HFFc6 (cell line): Measurements from ENCODE around the gene CLEC14A. TPM values are rescaled to one million over a fixed set of nuclear protein-coding genes. Genes with fewer than 3 reads are reported as not detected.

Experiments
- DNase-seq: peaks from one replicate; pipeline ENCODE4 v3.0.0-alpha.2; 2018
- H3K27ac Mint-ChIP-seq: 2 replicates; pipeline ENCODE4 v1.8.0; 2020; ENCODE audit warnings: mild to moderate bottlenecking, mixed read lengths
- H3K27me3 Mint-ChIP-seq: 2 replicates; pipeline ENCODE4 v1.8.0; 2021; ENCODE audit warnings: mild to moderate bottlenecking, moderate library complexity, mixed read lengths; ENCODE audit not compliant: insufficient read depth
- H3K36me3 Mint-ChIP-seq: 2 replicates; pipeline ENCODE4 v1.8.0; 2021; ENCODE audit warnings: low read depth, mixed read lengths
- H3K4me1 Mint-ChIP-seq: 2 replicates; pipeline ENCODE4 v1.8.0; 2020; ENCODE audit warnings: low read depth, mixed read lengths
- H3K4me3 Mint-ChIP-seq: 2 replicates; pipeline ENCODE4 v1.8.0; 2020; ENCODE audit warnings: mild to moderate bottlenecking, moderate library complexity, mixed read lengths
- H3K9me3 Mint-ChIP-seq: 2 replicates; pipeline ENCODE4 v1.8.0; 2020; ENCODE audit warnings: mild to moderate bottlenecking, mixed read lengths
- total RNA-seq, 6 experiments: library from RNA; stranded (reverse); fragmentation: NEBNext Ultra II Directional; extraction: Animal tissue kit (Norgen Biotek cat#: 25700); gene quantifications; 2 replicates in 1 of 6; 3 replicates in 5 of 6; pipeline ENCODE4 v1.2.3, GENCODE V29; 2021
- TF ChIP-seq, protein P1 (sequence below): fragments of 200-600 bp; sonication (generic); IDR thresholded peaks from 2 replicates; pipeline ENCODE4 v1.5.0; 2021; ENCODE audit warnings: antibody characterized with exemption, mild to moderate bottlenecking

The CLEC14A gene
- total RNA-seq, 6 experiments from 2014 or later, result 0.08 to 0.12 TPM; not detected in 4

DNA sequence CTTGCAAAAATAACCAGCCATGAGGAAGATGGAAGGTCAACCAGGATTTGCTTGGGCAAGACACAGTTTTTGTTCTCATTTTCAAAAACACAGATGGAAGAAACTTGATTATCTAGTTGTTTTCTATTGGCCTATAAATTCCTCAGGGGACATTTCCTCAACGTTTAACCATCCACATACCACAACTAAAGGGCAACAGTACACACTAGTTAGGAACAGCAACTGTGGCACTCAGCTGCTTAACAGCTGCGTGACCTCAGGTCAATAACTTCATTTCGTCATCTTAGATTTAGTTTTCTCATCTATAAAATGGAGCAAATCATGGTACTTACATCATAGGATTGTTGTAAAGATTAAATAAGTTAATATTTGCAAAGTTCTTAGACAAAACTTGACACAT is 29.5 kb downstream of the CLEC14A start:
- Mint-ChIP-seq H3K27me3 (no peaks in the 10 kb centered on the region), H3K27ac (no peak overlapping the region), H3K4me3 (no peak overlapping the region), H3K4me1 (peaks cover 11% of the 10 kb centered on the region), H3K9me3 (no peaks in the 10 kb centered on the region), H3K36me3 (0 out of 2 replicates have a peak, but pooled peaks cover 4% of the 10 kb centered on the region)
- DNase-seq, result no peak
- TF ChIP-seq, protein P1, sequence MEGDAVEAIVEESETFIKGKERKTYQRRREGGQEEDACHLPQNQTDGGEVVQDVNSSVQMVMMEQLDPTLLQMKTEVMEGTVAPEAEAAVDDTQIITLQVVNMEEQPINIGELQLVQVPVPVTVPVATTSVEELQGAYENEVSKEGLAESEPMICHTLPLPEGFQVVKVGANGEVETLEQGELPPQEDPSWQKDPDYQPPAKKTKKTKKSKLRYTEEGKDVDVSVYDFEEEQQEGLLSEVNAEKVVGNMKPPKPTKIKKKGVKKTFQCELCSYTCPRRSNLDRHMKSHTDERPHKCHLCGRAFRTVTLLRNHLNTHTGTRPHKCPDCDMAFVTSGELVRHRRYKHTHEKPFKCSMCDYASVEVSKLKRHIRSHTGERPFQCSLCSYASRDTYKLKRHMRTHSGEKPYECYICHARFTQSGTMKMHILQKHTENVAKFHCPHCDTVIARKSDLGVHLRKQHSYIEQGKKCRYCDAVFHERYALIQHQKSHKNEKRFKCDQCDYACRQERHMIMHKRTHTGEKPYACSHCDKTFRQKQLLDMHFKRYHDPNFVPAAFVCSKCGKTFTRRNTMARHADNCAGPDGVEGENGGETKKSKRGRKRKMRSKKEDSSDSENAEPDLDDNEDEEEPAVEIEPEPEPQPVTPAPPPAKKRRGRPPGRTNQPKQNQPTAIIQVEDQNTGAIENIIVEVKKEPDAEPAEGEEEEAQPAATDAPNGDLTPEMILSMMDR, result no peak

- Mint-ChIP-seq H3K4me3 (no peak overlapping the region), H3K36me3 (no peaks in the 10 kb centered on the region), H3K9me3 (no peaks in the 10 kb centered on the region), H3K27ac (no peak overlapping the region), H3K4me1 (peaks cover 11% of the 10 kb centered on the region), H3K27me3 (no peaks in the 10 kb centered on the region)
- TF ChIP-seq, protein P1, result no peak
- DNase-seq, result no peak
Observed at GRCh38 chr14:38225946-38226345, 29.9 kb downstream of the CLEC14A start.

GRCh38 chr14:38224338-38224737 is 31.6 kb downstream of the CLEC14A start:
- Mint-ChIP-seq H3K36me3 (no peaks in the 10 kb centered on the region), H3K4me3 (no peak overlapping the region), H3K27ac (no peak overlapping the region), H3K4me1 (peaks cover 17% of the 10 kb centered on the region), H3K9me3 (no peaks in the 10 kb centered on the region), H3K27me3 (no peaks in the 10 kb centered on the region)
- DNase-seq, result no peak
- TF ChIP-seq, protein P1, result no peak

GRCh38 chr14:38221077-38221476 is 34.8 kb downstream of the CLEC14A start:
- Mint-ChIP-seq H3K27me3 (no peaks in the 10 kb centered on the region), H3K4me3 (no peak overlapping the region), H3K36me3 (no peaks in the 10 kb centered on the region), H3K4me1 (peaks cover 35% of the 10 kb centered on the region), H3K27ac (no peak overlapping the region), H3K9me3 (no peaks in the 10 kb centered on the region)
- DNase-seq, result no peak
- TF ChIP-seq, protein P1, result no peak

GRCh38 chr14:38217553-38217952 is 38.3 kb downstream of the CLEC14A start:
- TF ChIP-seq, protein P1, result no peak
- no peak for DNase-seq

DNA sequence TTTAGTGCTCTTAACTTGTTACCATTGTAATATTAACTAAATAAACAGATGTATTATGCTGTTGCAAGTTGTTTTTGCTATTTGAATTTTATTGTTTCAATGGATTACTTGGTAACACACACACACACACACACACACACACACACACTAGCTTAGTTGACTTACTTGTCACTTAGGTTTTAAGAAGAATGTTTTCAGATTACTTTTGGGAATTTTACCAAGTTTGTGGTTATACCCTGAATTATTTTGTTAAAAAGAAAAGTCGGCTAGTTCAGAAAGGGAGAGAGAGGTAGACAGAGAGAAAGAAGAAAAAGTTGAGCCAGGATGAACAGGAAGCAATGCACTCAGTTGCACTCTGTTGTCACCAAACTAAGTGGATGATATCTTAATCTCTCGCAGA is 42.9 kb downstream of the CLEC14A start:
- peaks cover 5% of the 10 kb centered on the region for H3K27me3 Mint-ChIP-seq
- H3K27ac Mint-ChIP-seq, result peak overlapping the region; percentile 76
- TF ChIP-seq, protein P1, result no peak
- peak overlapping the region; percentile 98 for H3K4me3 Mint-ChIP-seq
- no peak for DNase-seq
- peaks cover 51% of the 10 kb centered on the region for H3K36me3 Mint-ChIP-seq
- H3K9me3 Mint-ChIP-seq, result no peaks in the 10 kb centered on the region
- peaks cover 60% of the 10 kb centered on the region for H3K4me1 Mint-ChIP-seq

More at GRCh38 chr14:38217553-38217952, 38.3 kb downstream of the CLEC14A start:
- Mint-ChIP-seq H3K4me3 (no peak overlapping the region), H3K27me3 (no peaks in the 10 kb centered on the region), H3K36me3 (peaks cover 18% of the 10 kb centered on the region), H3K9me3 (no peaks in the 10 kb centered on the region), H3K27ac (no peak overlapping the region), H3K4me1 (peaks cover 59% of the 10 kb centered on the region)
